Peyer's patch (tissue), 4 donors: ENCODE data around the gene LGSN.

Experiments
- CTCF ChIP-seq, 6 experiments: fragments of 450-650 bp in 4 of 6; fragments of 200-600 bp in 2 of 6; sonication (generic) in 1 of 6; IDR thresholded peaks; one replicate each; pipeline ENCODE4 v1.5.1; 2017 to 2019; ENCODE audit warnings: antibody characterized with exemption in 6 of 6, mild to moderate bottlenecking in 3 of 6, moderate library complexity in 1 of 6
- POLR2A ChIP-seq, 2 donors: fragments of 450-650 bp; IDR thresholded peaks; one replicate each; pipeline ENCODE4 v1.5.1; 2017; ENCODE audit warnings: antibody characterized with exemption in 2 of 2, mild to moderate bottlenecking in 2 of 2, moderate library complexity in 2 of 2

GRCh38 chr6:63290492-63291058 is 29.2 kb downstream of the LGSN start:
- no peak for TF ChIP-seq CTCF (IDR thresholded peaks at IDR 0.05)
- TF ChIP-seq POLR2A (IDR thresholded peaks at IDR 0.05), result no peak
